ENCODE results near the gene DLX3. TPM values are rescaled to one million over a fixed set of nuclear protein-coding genes. Genes with fewer than 3 reads are reported as not detected.

The DLX3 gene
- total and polyA plus RNA-seq, 2 of the 8 experiments (the other 6 are each of a cell fraction or from before 2014, with no cell fraction given): 0.15 to 0.20 TPM

- Histone ChIP-seq H2AK5ac (ENCODE audit: low read depth, low read length) (no peak overlapping the region), H2BK12ac (ENCODE audit: low read depth, low read length) (no peak overlapping the region; the same call in 1 of the 2 replicates), H2BK15ac (ENCODE audit: low read length) (peak overlapping the region; percentile 0; the same call in 1 of the 2 replicates), H4K8ac (ENCODE audit: extremely low read depth, insufficient read depth, low read length) (no peak overlapping the region), H3K9me3 (ENCODE audit: insufficient read depth in 2 of 2, low read depth in 1 of 2, low read length in 1 of 2) (peaks cover 0 to 5% of the 10 kb centered on the region in 2 experiments; a peak in 1 of 4 replicates), H3K56ac (replicated peaks; ENCODE audit: insufficient read length, low read depth, low read length) (no peak overlapping the region), H2BK120ac (replicated peaks; ENCODE audit: low read depth, low read length) (no peak overlapping the region), H2AFZ (ENCODE audit: low read length) (peak overlapping the region; percentile 87), H3K27ac (ENCODE audit: low read depth, low read length) (no peak overlapping the region), H4K20me1 (replicated peaks in 1 of 2; ENCODE audit: control insufficient read depth in 1 of 2, insufficient read depth in 2 of 2, low read length in 2 of 2) (peaks cover 2 to 11% of the 10 kb centered on the region in 2 experiments), H3K4me3 (ENCODE audit: extremely low read depth in 1 of 4, insufficient read depth in 2 of 4, low read depth in 3 of 4, low read length in 4 of 4) (no peak overlapping the region), H3K14ac (ENCODE audit: insufficient read length) (no peak overlapping the region), H2BK20ac (ENCODE audit: low read length) (no peak overlapping the region), H2BK5ac (ENCODE audit: low read depth, low read length) (no peak overlapping the region), H3K23ac (ENCODE audit: insufficient read length) (no peak overlapping the region), H3K79me2 (ENCODE audit: control insufficient read depth in 1 of 2, insufficient read depth in 2 of 2, low read length in 2 of 2) (no peaks in the 10 kb centered on the region), H3K23me2 (ENCODE audit: low read depth, low read length) (peaks cover 9% of the 10 kb centered on the region; the same call in 1 of the 2 replicates), H3K36me3 (ENCODE audit: control insufficient read depth in 2 of 4, insufficient read depth in 4 of 4, low read length in 3 of 4) (no peaks in the 10 kb centered on the region), H4K91ac (replicated peaks; ENCODE audit: insufficient read length, low read length) (no peak overlapping the region), H3K9ac (replicated peaks in 1 of 4; ENCODE audit: extremely low read depth in 1 of 4, low read depth in 3 of 4, low read length in 3 of 4) (no peak overlapping the region), H3K18ac (ENCODE audit: extremely low read depth, low read length) (no peak overlapping the region), H3K4me2 (ENCODE audit: insufficient read depth in 1 of 2, low read depth in 2 of 2, low read length in 2 of 2) (no peak overlapping the region), H3K79me1 (ENCODE audit: low read depth, low read length) (no peaks in the 10 kb centered on the region), H3K4ac (replicated peaks; ENCODE audit: insufficient read length, low read depth, low read length) (no peak overlapping the region), H4K5ac (ENCODE audit: insufficient read length, low read depth, low read length) (no peak overlapping the region), H3K4me1 (replicated peaks in 1 of 4; ENCODE audit: control insufficient read depth in 3 of 4, insufficient read depth in 4 of 4, low read length in 3 of 4) (peaks cover 0 to 25% (median 10%) of the 10 kb centered on the region in 4 experiments; a peak in 5 of 7 replicates), H3K27me3 (replicated peaks in 1 of 4; ENCODE audit: control insufficient read depth in 3 of 4, extremely low read depth in 1 of 4, insufficient read depth in 3 of 4, low read length in 3 of 4) (peaks cover 30 to 57% (median 43%) of the 10 kb centered on the region in 4 experiments)
- POLR2A ChIA-PET (ENCODE audit: partially characterized antibody): interaction anchor here (0.9 to 5.6 kb wide), 3 partner anchors 123 to 144 kb away, joined by 3 to 28 read pairs (median 7); no protein-coding TSS in a partner anchor
- CTCF ChIA-PET (ENCODE audit: partially characterized antibody): interaction anchor here (0.6 to 18.5 kb wide), 47 partner anchors 9 to 564 kb away, joined by 3 to 547 read pairs (median 5); partner anchors contain the start of genes SLC35B1 and TAC4
- FAIRE-seq (no peak), DNase-seq (ENCODE audit: low read depth in 1 of 2, low spot score in 2 of 2) (no peak)
- 73% methylated on average over 10 of the region's 11 CpGs; no CpG with 5 or more reads in 1 of the 2 experiments for WGBS, 2 experiments (ENCODE audit: extremely low coverage in 1 of 2, insufficient coverage in 1 of 2, insufficient read length in 1 of 2, insufficient replicate concordance in 2 of 2, low coverage in 1 of 2, low lambda C conversion rate in 2 of 2, missing lambda C conversion rate in 1 of 2)
- TF ChIP-seq RBBP5 (IDR thresholded peaks at IDR 0.05; ENCODE audit: borderline replicate concordance, low read depth, low read length) (no peak), EP300 (IDR thresholded peaks at IDR 0.05; ENCODE audit: borderline replicate concordance in 1 of 2, low read depth in 2 of 2, low read length in 2 of 2) (no peak), EGR1 (IDR thresholded peaks at IDR 0.05; ENCODE audit: borderline replicate concordance, low read depth, low read length) (no peak), POLR2A (IDR thresholded peaks at IDR 0.05; ENCODE audit: control extremely low read depth in 1 of 2, low read depth in 2 of 2, low read length in 2 of 2) (no peak), RNF2 (IDR thresholded peaks at IDR 0.05; ENCODE audit: borderline replicate concordance, low read depth, low read length, missing control alignments, poor library complexity, severe bottlenecking) (no peak), SAP30 (IDR thresholded peaks at IDR 0.05; ENCODE audit: insufficient read depth, insufficient replicate concordance, low read length) (no peak)
Observed at GRCh38 chr17:49998836-49999511, 4.0 kb upstream of the DLX3 start.
